K562 (cell line): ENCODE results near the gene ABI2. TPM values are rescaled to one million over a fixed set of nuclear protein-coding genes. Genes with fewer than 3 reads are reported as not detected.

Source experiments
- ATAC-seq: fragments of 200-7000 bp; cut with Tn5 transposase; 3 replicates; pipeline ENCODE4 v1.9.1; 2020; ENCODE audit warnings: moderate library complexity
- BruUV-seq: library from RNA; stranded (reverse); fragments of 400-500 nt; replicated peaks from 2 replicates; lab custom pipeline; 2021; lab: Mats Ljungman, UMichigan
- CTCF ChIA-PET: fragments of 300-600 bp; formaldehyde crosslinking; extraction: SDS; loops from one replicate; lab custom pipeline; 2021; ENCODE audit warnings: low intra/inter-chr PET ratio; lab: Yijun Ruan, JAX
- POLR2A ChIA-PET: fragments of 300-600, 350-650 bp; sonication (Branson Sonifier 250); formaldehyde crosslinking; extraction: SDS; loops from one replicate; lab custom pipeline; 2021; ENCODE audit warnings: antibody characterized with exemption, inconsistent platforms; lab: Yijun Ruan, JAX
- DNase-seq, 4 experiments: peaks; one replicate each; pipeline versions ENCODE4 v3.0.0 to v3.0.0-alpha.2; 2011 to 2018; ENCODE audit warnings: low spot score in 3 of 4, mixed read lengths in 3 of 4; ENCODE audit errors: extremely low read depth in 1 of 4
- FAIRE-seq: peaks from 2 replicates; lab custom pipeline; 2011; peaks lifted over from hg19 to GRCh38; lab: Jason Lieb, UNC
- H2AFZ ChIP-seq: 2 replicates; pipeline ENCODE4 v1.6.0; 2011; ENCODE audit warnings: low read depth, low read length, control low read depth, inconsistent platforms
- H3K27ac ChIP-seq: fragments of 200-600 bp; 3 replicates; pipeline ENCODE4 v1.8.0; 2011; ENCODE audit warnings: low read depth, mild to moderate bottlenecking, control low read depth, inconsistent platforms, low read length, moderate library complexity, mixed read lengths; ENCODE audit errors: extremely low read depth
- H3K27me3 ChIP-seq, 2 experiments: fragments of 300-600 bp in 1 of 2; 2 replicates in 1 of 2; 3 replicates in 1 of 2; pipeline versions ENCODE4 v1.6.0 to v1.8.0; 2011; ENCODE audit warnings: inconsistent platforms in 2 of 2, low read length in 2 of 2, mild to moderate bottlenecking in 1 of 2, mixed read lengths in 1 of 2, moderate library complexity in 1 of 2; ENCODE audit not compliant: control insufficient read depth in 2 of 2, insufficient read depth in 2 of 2
- H3K36me3 ChIP-seq: fragments of 300-600 bp; 3 replicates; pipeline ENCODE4 v1.8.0; 2011; ENCODE audit warnings: mild to moderate bottlenecking, low read length, inconsistent platforms; ENCODE audit not compliant: control insufficient read depth, insufficient read depth
- H3K4me1 ChIP-seq, 2 experiments: fragments of 200-600 bp in 1 of 2; replicated peaks in 1 of 2; 2 replicates in 1 of 2; 3 replicates in 1 of 2; pipeline versions ENCODE4 v1.5.1 to v1.8.0; 2011; ENCODE audit warnings: inconsistent platforms in 2 of 2, low read length in 2 of 2, mild to moderate bottlenecking in 1 of 2, mixed read lengths in 1 of 2, moderate library complexity in 1 of 2; ENCODE audit not compliant: control insufficient read depth in 2 of 2, insufficient read depth in 2 of 2
- H3K4me2 ChIP-seq: 2 replicates; pipeline ENCODE4 v1.6.1; 2011; ENCODE audit warnings: low read length, control low read depth, inconsistent platforms, mixed read lengths; ENCODE audit not compliant: insufficient read depth
- H3K4me3 ChIP-seq: fragments of 200-600 bp; sonication (generic), shearing (Covaris generic); 2 replicates; pipeline ENCODE4 v1.5.1; 2016; ENCODE audit warnings: control low read depth, inconsistent platforms
- H3K79me2 ChIP-seq: fragments of 200-600 bp; 3 replicates; pipeline ENCODE4 v1.8.0; 2011; ENCODE audit warnings: low read length, inconsistent platforms; ENCODE audit not compliant: control insufficient read depth, insufficient read depth
- H3K9ac ChIP-seq, 2 experiments: 2 replicates each; pipeline versions ENCODE4 v1.6.0 to v1.6.1; 2011; ENCODE audit warnings: low read depth in 2 of 2, low read length in 2 of 2, control low read depth in 1 of 2, inconsistent platforms in 1 of 2, mild to moderate bottlenecking in 1 of 2, mixed read lengths in 1 of 2; ENCODE audit not compliant: insufficient read depth in 1 of 2
- H3K9me1 ChIP-seq: one replicate; pipeline ENCODE4 v1.6.0; 2011; ENCODE audit warnings: inconsistent platforms, mild to moderate bottlenecking, low read length, moderate library complexity; ENCODE audit not compliant: control insufficient read depth, insufficient read depth
- H3K9me3 ChIP-seq: replicated peaks from 2 replicates; pipeline ENCODE4 v1.5.1; 2011; ENCODE audit warnings: low read depth, low read length, inconsistent platforms; ENCODE audit not compliant: control insufficient read depth, insufficient read depth
- H4K20me1 ChIP-seq: replicated peaks from 2 replicates; pipeline ENCODE4 v1.6.1; 2011; ENCODE audit warnings: low read length, inconsistent platforms, mixed read lengths; ENCODE audit not compliant: control insufficient read depth, insufficient read depth
- BRD9 ChIP-seq: fragments of 450-650 bp; IDR thresholded peaks from 2 replicates; pipeline ENCODE4 v1.6.1; 2018; ENCODE audit warnings: low read depth; ENCODE audit not compliant: partially characterized antibody
- GATA2 ChIP-seq: sonication (generic); formaldehyde crosslinking; IDR thresholded peaks from 2 replicates; pipeline ENCODE4 v1.4.0; 2020; ENCODE audit warnings: mild to moderate bottlenecking, missing genetic modification reagents
- MCM7 ChIP-seq, 2 experiments: fragments of 450-650 bp; IDR thresholded peaks; 2 replicates each; pipeline ENCODE4 v1.6.1; 2016 to 2018
- MYNN ChIP-seq, 2 experiments: sonication (generic); formaldehyde crosslinking in 1 of 2; IDR thresholded peaks; 2 replicates each; pipeline versions ENCODE4 v1.5.0 to v1.6.1; 2016 to 2020; ENCODE audit warnings: antibody characterized with exemption in 1 of 2, missing genetic modification reagents in 1 of 2
- PCBP1 ChIP-seq: fragments of 200-400 bp; formaldehyde crosslinking; IDR thresholded peaks from 2 replicates; pipeline ENCODE4 v1.6.1; 2018; ENCODE audit warnings: mild to moderate bottlenecking, low read depth, low read length; ENCODE audit not compliant: poor library complexity, severe bottlenecking
- PURB ChIP-seq: sonication (generic); formaldehyde crosslinking; IDR thresholded peaks from 2 replicates; pipeline ENCODE4 v1.9.0; 2021; ENCODE audit warnings: low read depth, mild to moderate bottlenecking, missing genetic modification reagents
- RAD51 ChIP-seq: fragments of 450-650 bp; IDR thresholded peaks from 2 replicates; pipeline ENCODE4 v1.7.1; 2016; ENCODE audit warnings: low read depth, mild to moderate bottlenecking, borderline replicate concordance
- ZNF277 ChIP-seq: fragments of 250-450 bp; sonication (Bioruptor Pico); IDR thresholded peaks from 2 replicates; pipeline ENCODE4 v1.8.0; 2022; ENCODE audit warnings: inconsistent platforms, mild to moderate bottlenecking, moderate library complexity, borderline replicate concordance
- ZNF655 ChIP-seq: fragments of 250-450 bp; sonication (Bioruptor Pico); IDR thresholded peaks from 2 replicates; pipeline ENCODE4 v1.5.0; 2021
- WGBS: fragments of 100-300 bp; shearing (Covaris generic); methylation state at CpG from one replicate; pipeline ENCODE4 v1.1.6; 2016; ENCODE audit warnings: low coverage, mixed read lengths; ENCODE audit not compliant: insufficient coverage; ENCODE audit errors: missing lambda C conversion rate; 5-methylcytosine and 5-hydroxymethylcytosine counted together
- in situ Hi-C: fragments of 300-500 bp; cut with MboI; formaldehyde crosslinking; loops from 4 replicates; pipeline ENCODE4 v1.15.0; 2018; ENCODE audit warnings: inconsistent platforms, mixed read lengths
- intact Hi-C: fragments of 100-400 bp; cut with micrococcal nuclease; formaldehyde crosslinking; loops from 2 replicates; pipeline ENCODE4 v1.14.2; 2022
- polyA plus RNA-seq, 8 experiments: library from polyadenylated mRNA; depleted of rRNA in 4 of 8; stranded (reverse) in 5 of 8; unstranded in 3 of 8; fragments of >200 nt; fragmentation: Nextera tagmentation in 2 of 8; fragmentation: Illumina TruSeq in 1 of 8; extraction: Ambion mirVana in 2 of 8; extraction: Trizol in 1 of 8; gene quantifications; 2 replicates each; pipeline versions ENCODE4 v1.2.1 to v1.2.3, GENCODE V29; 2011 to 2014; ENCODE audit warnings: inconsistent platforms in 1 of 8, missing spikeins in 1 of 8
- total RNA-seq, 7 experiments: library from RNA; depleted of rRNA in 6 of 7; stranded (reverse); fragments of >200 nt in 6 of 7; fragmentation: Illumina TruSeq in 2 of 7; extraction: Trizol in 2 of 7; gene quantifications; 2 replicates each; pipeline versions ENCODE4 v1.2.1 to v1.2.3, GENCODE V29; 2011 to 2021; ENCODE audit warnings: low replicate concordance in 1 of 7

The ABI2 gene
- total and polyA plus RNA-seq, 9 of the 15 experiments (the other 6 are each of a cell fraction or from before 2014, with no cell fraction given) = 5.3 to 24.3 (median 12.2) TPM

GRCh38 chr2:203407496-203407895 lies 79.3 kb downstream of the ABI2 start (continued):
- TF ChIP-seq MYNN (IDR thresholded peaks at IDR 0.05) (no peak), MYNN (CRISPR knock-in tag; IDR thresholded peaks at IDR 0.05) (no peak), GATA2 (no peak)
- TF ChIP-seq, all 486 proteins: peak for 0

GRCh38 chr2:203412546-203413331 lies 84.5 kb downstream of the ABI2 start:
- intact Hi-C loops = no loop called here
- H3K79me2 ChIP-seq = no peaks in the 10 kb centered on the region
- no TSS peak for BruUV-seq
- no peaks in the 10 kb centered on the region for H4K20me1 ChIP-seq
- H3K9me1 ChIP-seq = no peaks in the 10 kb centered on the region
- H3K9ac ChIP-seq = no peak overlapping the region
- no peak overlapping the region for H3K4me3 ChIP-seq
- no peaks in the 10 kb centered on the region for H3K9me3 ChIP-seq
- TF ChIP-seq BRD9 = no peak
- TF ChIP-seq MCM7 (IDR thresholded peaks at IDR 0.05) = no peak
- TF ChIP-seq ZNF277 (CRISPR knock-in tag) = no peak
- TF ChIP-seq PURB = no peak
- no peak for TF ChIP-seq PCBP1
- TF ChIP-seq RAD51 = no peak
- TF ChIP-seq ZNF655 (CRISPR knock-in tag) = no peak
- no peak overlapping the region for H3K27ac ChIP-seq
- CTCF ChIA-PET = no interaction called here
- WGBS = 44% methylated on average over 7 of the region's 7 CpGs
- ATAC-seq (no peak), DNase-seq (no peak), FAIRE-seq (no peak)
- no peaks in the 10 kb centered on the region for H3K4me1 ChIP-seq
- H3K4me2 ChIP-seq = no peak overlapping the region
- H2AFZ ChIP-seq = no peak overlapping the region
- no peaks in the 10 kb centered on the region for H3K27me3 ChIP-seq
- H3K36me3 ChIP-seq = 0 out of 3 replicates have a peak, but pooled peaks cover 5% of the 10 kb centered on the region
- POLR2A ChIA-PET = no interaction called here
- in situ Hi-C loops = no loop called here
